Measurements from ENCODE around the gene ST3GAL4.

The ST3GAL4 gene

GRCh38 chr11:126414615-126415014 is 59.1 kb downstream of the ST3GAL4 start:
- peaks cover 2 to 85% (median 33%) of the 10 kb centered on the region in 4 experiments for H3K36me3 ChIP-seq (ENCODE audit: control insufficient read depth in 4 of 4, insufficient read depth in 4 of 4, low read length in 3 of 4)
- ChIA-PET POLR2A (no interaction called here), CTCF (interaction anchor here (2.3 kb wide), 1 partner anchor 8 kb away, joined by 8 read pairs; no protein-coding TSS in a partner anchor)
- H3K4me3 ChIP-seq (ENCODE audit: control insufficient read depth in 1 of 7, extremely low read depth in 1 of 7, insufficient read depth in 4 of 7, low read depth in 2 of 7, low read length in 6 of 7): no peak overlapping the region
- WGBS (ENCODE audit: insufficient coverage): 100% methylated on average over 1 of the region's 5 CpGs
- no peak for DNase-seq
- no peaks in the 10 kb centered on the region for H3K9me3 ChIP-seq (ENCODE audit: control extremely low read depth in 1 of 5, control insufficient read depth in 4 of 5, insufficient read depth in 2 of 5, low read depth in 1 of 5, low read length in 4 of 5)
- H3K4me1 ChIP-seq (ENCODE audit: control extremely low read depth in 1 of 4, control insufficient read depth in 4 of 4, insufficient read depth in 4 of 4, low read length in 3 of 4): peaks cover under 1 to 29% (median 21%) of the 10 kb centered on the region in 4 experiments
- H3K27me3 ChIP-seq (replicated peaks in 2 of 5; ENCODE audit: control insufficient read depth in 4 of 5, insufficient read depth in 5 of 5, low read length in 4 of 5): no peaks in the 10 kb centered on the region
- no peak overlapping the region for H3K27ac ChIP-seq (ENCODE audit: insufficient read depth in 1 of 2, low read depth in 1 of 2, low read length in 2 of 2, poor library complexity in 1 of 2, severe bottlenecking in 2 of 2)

GRCh38 chr11:126415128-126415527 is 59.6 kb downstream of the ST3GAL4 start:
- Histone ChIP-seq H3K27ac (ENCODE audit: insufficient read depth in 1 of 2, low read depth in 1 of 2, low read length in 2 of 2, poor library complexity in 1 of 2, severe bottlenecking in 2 of 2) (no peak overlapping the region), H3K9me3 (ENCODE audit: control extremely low read depth in 1 of 5, control insufficient read depth in 4 of 5, insufficient read depth in 2 of 5, low read depth in 1 of 5, low read length in 4 of 5) (no peaks in the 10 kb centered on the region), H3K36me3 (ENCODE audit: control insufficient read depth in 4 of 4, insufficient read depth in 4 of 4, low read length in 3 of 4) (peaks cover 2 to 80% (median 30%) of the 10 kb centered on the region in 4 experiments), H3K4me1 (ENCODE audit: control extremely low read depth in 1 of 4, control insufficient read depth in 4 of 4, insufficient read depth in 4 of 4, low read length in 3 of 4) (peaks cover 5 to 34% (median 26%) of the 10 kb centered on the region in 4 experiments), H3K4me3 (ENCODE audit: control insufficient read depth in 1 of 7, extremely low read depth in 1 of 7, insufficient read depth in 4 of 7, low read depth in 2 of 7, low read length in 6 of 7) (no peak overlapping the region), H3K27me3 (replicated peaks in 2 of 5; ENCODE audit: control insufficient read depth in 4 of 5, insufficient read depth in 5 of 5, low read length in 4 of 5) (no peaks in the 10 kb centered on the region)
- no peak for DNase-seq
- WGBS (ENCODE audit: insufficient coverage): 97% methylated on average over 5 of the region's 7 CpGs
- ChIA-PET POLR2A (no interaction called here), CTCF (interaction anchor here (1.0 to 2.3 kb wide), 3 partner anchors 8 to 23 kb away, joined by 3 to 8 read pairs (median 6); no protein-coding TSS in a partner anchor)

- POLR2A ChIA-PET: interaction anchor here (1.3 to 1.5 kb wide), 2 partner anchors 105 to 112 kb away, joined by 3 to 4 read pairs; partner anchors contain the start of gene DCPS
- H3K4me3 ChIP-seq (ENCODE audit: control insufficient read depth in 1 of 7, extremely low read depth in 1 of 7, insufficient read depth in 4 of 7, low read depth in 2 of 7, low read length in 6 of 7): peak overlapping the region in 5 of 7 experiments; percentile 25 to 78 (median 69)
- H3K4me1 ChIP-seq (ENCODE audit: control extremely low read depth in 1 of 4, control insufficient read depth in 4 of 4, insufficient read depth in 4 of 4, low read length in 3 of 4): peaks cover 8 to 40% (median 31%) of the 10 kb centered on the region in 4 experiments
- no peak overlapping the region for H3K27ac ChIP-seq (ENCODE audit: insufficient read depth in 1 of 2, low read depth in 1 of 2, low read length in 2 of 2, poor library complexity in 1 of 2, severe bottlenecking in 2 of 2)
- H3K27me3 ChIP-seq (replicated peaks in 2 of 5; ENCODE audit: control insufficient read depth in 4 of 5, insufficient read depth in 5 of 5, low read length in 4 of 5): no peaks in the 10 kb centered on the region
- no peak for DNase-seq
- peaks cover 2 to 73% (median 27%) of the 10 kb centered on the region in 4 experiments for H3K36me3 ChIP-seq (ENCODE audit: control insufficient read depth in 4 of 4, insufficient read depth in 4 of 4, low read length in 3 of 4)
- CTCF ChIA-PET: interaction anchor here (1.0 to 2.3 kb wide), 4 partner anchors 9 to 28 kb away, joined by 3 to 8 read pairs (median 4); no protein-coding TSS in a partner anchor
- 88% methylated on average over 17 of the region's 19 CpGs for WGBS (ENCODE audit: insufficient coverage)
- no peaks in the 10 kb centered on the region for H3K9me3 ChIP-seq (ENCODE audit: control extremely low read depth in 1 of 5, control insufficient read depth in 4 of 5, insufficient read depth in 2 of 5, low read depth in 1 of 5, low read length in 4 of 5)
Observed at GRCh38 chr11:126415669-126416420, 60.4 kb downstream of the ST3GAL4 start.

GRCh38 chr11:126416542-126417090 is 61.1 kb downstream of the ST3GAL4 start:
- POLR2A ChIA-PET: interaction anchor here (1.3 to 1.5 kb wide), 2 partner anchors 106 to 113 kb away, joined by 3 to 4 read pairs; partner anchors contain the start of gene DCPS
- peaks cover 10 to 48% (median 38%) of the 10 kb centered on the region in 4 experiments for H3K4me1 ChIP-seq (ENCODE audit: control extremely low read depth in 1 of 4, control insufficient read depth in 4 of 4, insufficient read depth in 4 of 4, low read length in 3 of 4)
- DNase-seq: peak; percentile 77 to 85 (median 85)
- H3K4me3 ChIP-seq (ENCODE audit: control insufficient read depth in 1 of 7, extremely low read depth in 1 of 7, insufficient read depth in 4 of 7, low read depth in 2 of 7, low read length in 6 of 7): peak overlapping the region in 6 of 7 experiments; percentile 23 to 78 (median 56)
- WGBS (ENCODE audit: insufficient coverage): 4% methylated on average over 48 of the region's 52 CpGs
- H3K36me3 ChIP-seq (ENCODE audit: control insufficient read depth in 4 of 4, insufficient read depth in 4 of 4, low read length in 3 of 4): peaks cover 2 to 65% (median 24%) of the 10 kb centered on the region in 4 experiments
- CTCF ChIA-PET: interaction anchor here (1.3 to 2.3 kb wide), 4 partner anchors 10 to 64 kb away, joined by 3 to 8 read pairs (median 5); no protein-coding TSS in a partner anchor
- H3K27me3 ChIP-seq (replicated peaks in 2 of 5; ENCODE audit: control insufficient read depth in 4 of 5, insufficient read depth in 5 of 5, low read length in 4 of 5): no peaks in the 10 kb centered on the region
- no peaks in the 10 kb centered on the region for H3K9me3 ChIP-seq (ENCODE audit: control extremely low read depth in 1 of 5, control insufficient read depth in 4 of 5, insufficient read depth in 2 of 5, low read depth in 1 of 5, low read length in 4 of 5)
- H3K27ac ChIP-seq (ENCODE audit: insufficient read depth in 1 of 2, low read depth in 1 of 2, low read length in 2 of 2, poor library complexity in 1 of 2, severe bottlenecking in 2 of 2): no peak overlapping the region

- CTCF ChIA-PET: interaction anchor here (1.3 to 7.0 kb wide), 5 partner anchors 11 to 106 kb away, joined by 3 to 44 read pairs (median 8); no protein-coding TSS in a partner anchor
- POLR2A ChIA-PET: interaction anchor here (1.5 kb wide), 1 partner anchor 106 kb away, joined by 4 read pairs; no protein-coding TSS in a partner anchor
- Histone ChIP-seq H3K9me3 (ENCODE audit: control extremely low read depth in 1 of 5, control insufficient read depth in 4 of 5, insufficient read depth in 2 of 5, low read depth in 1 of 5, low read length in 4 of 5) (no peaks in the 10 kb centered on the region), H3K4me3 (ENCODE audit: control insufficient read depth in 1 of 7, extremely low read depth in 1 of 7, insufficient read depth in 4 of 7, low read depth in 2 of 7, low read length in 6 of 7) (peak overlapping the region in 4 of 7 experiments; percentile 42 to 78 (median 69)), H3K4me1 (ENCODE audit: control extremely low read depth in 1 of 4, control insufficient read depth in 4 of 4, insufficient read depth in 4 of 4, low read length in 3 of 4) (peaks cover 10 to 54% (median 43%) of the 10 kb centered on the region in 4 experiments), H3K27ac (ENCODE audit: insufficient read depth in 1 of 2, low read depth in 1 of 2, low read length in 2 of 2, poor library complexity in 1 of 2, severe bottlenecking in 2 of 2) (no peak overlapping the region), H3K27me3 (replicated peaks in 2 of 5; ENCODE audit: control insufficient read depth in 4 of 5, insufficient read depth in 5 of 5, low read length in 4 of 5) (no peaks in the 10 kb centered on the region), H3K36me3 (ENCODE audit: control insufficient read depth in 4 of 4, insufficient read depth in 4 of 4, low read length in 3 of 4) (peaks cover 0 to 58% (median 19%) of the 10 kb centered on the region in 4 experiments)
- no peak for DNase-seq
- 92% methylated on average over 10 of the region's 12 CpGs for WGBS (ENCODE audit: insufficient coverage)
Observed at GRCh38 chr11:126417091-126417862, 61.8 kb downstream of the ST3GAL4 start.

- no peak overlapping the region for H3K4me3 ChIP-seq (ENCODE audit: control insufficient read depth in 1 of 7, extremely low read depth in 1 of 7, insufficient read depth in 4 of 7, low read depth in 2 of 7, low read length in 6 of 7)
- no peaks in the 10 kb centered on the region for H3K9me3 ChIP-seq (ENCODE audit: control extremely low read depth in 1 of 5, control insufficient read depth in 4 of 5, insufficient read depth in 2 of 5, low read depth in 1 of 5, low read length in 4 of 5)
- H3K4me1 ChIP-seq (ENCODE audit: control extremely low read depth in 1 of 4, control insufficient read depth in 4 of 4, insufficient read depth in 4 of 4, low read length in 3 of 4): peaks cover 10 to 61% (median 51%) of the 10 kb centered on the region in 4 experiments
- peak in 1 of 3 donors; percentile 13 for DNase-seq
- POLR2A ChIA-PET: interaction anchor here (1.1 kb wide), 1 partner anchor 26 kb away, joined by 3 read pairs; no protein-coding TSS in a partner anchor
- CTCF ChIA-PET: interaction anchor here (1.0 to 7.0 kb wide), 9 partner anchors 13 to 571 kb away, joined by 3 to 44 read pairs (median 4); no protein-coding TSS in a partner anchor
- no peak overlapping the region for H3K27ac ChIP-seq (ENCODE audit: insufficient read depth in 1 of 2, low read depth in 1 of 2, low read length in 2 of 2, poor library complexity in 1 of 2, severe bottlenecking in 2 of 2)
- no peaks in the 10 kb centered on the region for H3K27me3 ChIP-seq (replicated peaks in 2 of 5; ENCODE audit: control insufficient read depth in 4 of 5, insufficient read depth in 5 of 5, low read length in 4 of 5)
- H3K36me3 ChIP-seq (ENCODE audit: control insufficient read depth in 4 of 4, insufficient read depth in 4 of 4, low read length in 3 of 4): peaks cover 0 to 49% (median 9%) of the 10 kb centered on the region in 4 experiments
- WGBS (ENCODE audit: insufficient coverage): no CpG with 5 or more reads among the region's 1 CpG
Observed at GRCh38 chr11:126418887-126419286, 63.4 kb downstream of the ST3GAL4 start.
